Stimulated activated CD4-positive, alpha-beta T cell treated with anti-CD3 and anti-CD28 coated beads, Interleukin-15, amount 100 ng/mL, for 48 hours (primary cell): ENCODE measurements around the gene IFITM2.
"Not testable (repeated sequence)": the region's sequence is repeated elsewhere in the genome, so short reads cannot be mapped to it uniquely, and the experiment has no call there.

Experiments
- DNase-seq, 2 donors: peaks; one replicate each; pipeline ENCODE4 v3.0.0-alpha.2; 2020; ENCODE audit warnings: low read depth in 2 of 2

Gene IFITM2

GRCh38 chr11:340539-341512 is 33.2 kb downstream of the IFITM2 start:
- no peak for DNase-seq

DNA sequence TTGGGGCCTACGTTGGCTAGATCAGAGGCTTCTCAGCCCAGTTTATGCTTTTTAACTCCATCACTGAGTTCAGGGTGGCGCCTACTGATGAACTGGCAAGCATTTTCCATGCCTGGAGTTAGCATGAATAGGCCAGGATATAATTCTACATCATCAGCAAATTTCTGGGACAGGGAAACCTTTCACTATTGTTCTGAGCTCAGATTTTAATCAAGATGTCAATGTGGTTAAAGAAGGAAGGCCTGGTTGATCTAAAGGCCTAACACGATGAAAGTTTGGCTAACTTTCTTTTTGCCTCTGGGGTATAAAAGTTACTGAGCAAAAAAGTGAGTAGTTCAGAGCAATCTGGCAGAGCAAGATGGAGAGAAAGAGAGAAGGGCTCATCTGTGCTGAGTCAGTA is 34.7 kb downstream of the IFITM2 start:
- DNase-seq = no peak

- DNase-seq = no peak
Measured at GRCh38 chr11:344836-345578, 37.4 kb downstream of the IFITM2 start.

DNA sequence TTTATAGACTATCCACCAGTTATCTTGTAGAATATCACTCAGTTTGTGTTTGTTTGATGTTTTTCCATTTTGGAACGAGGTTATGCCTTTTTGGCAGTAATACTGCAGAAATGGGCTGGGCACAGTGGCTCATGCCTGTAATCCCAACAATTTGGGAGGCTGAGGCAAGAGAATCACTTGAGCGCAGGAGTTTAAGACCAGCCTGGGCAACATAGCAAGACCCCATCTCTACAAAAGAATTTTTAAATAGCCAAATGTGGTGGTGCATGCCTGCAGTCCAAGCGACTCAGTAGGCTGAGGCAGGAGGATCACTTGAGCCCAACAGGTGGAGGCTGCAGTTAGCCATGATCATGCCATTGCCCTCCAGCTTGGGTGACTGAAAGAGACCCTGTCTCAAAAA is 38.9 kb downstream of the IFITM2 start:
- DNase-seq = no peak

DNA sequence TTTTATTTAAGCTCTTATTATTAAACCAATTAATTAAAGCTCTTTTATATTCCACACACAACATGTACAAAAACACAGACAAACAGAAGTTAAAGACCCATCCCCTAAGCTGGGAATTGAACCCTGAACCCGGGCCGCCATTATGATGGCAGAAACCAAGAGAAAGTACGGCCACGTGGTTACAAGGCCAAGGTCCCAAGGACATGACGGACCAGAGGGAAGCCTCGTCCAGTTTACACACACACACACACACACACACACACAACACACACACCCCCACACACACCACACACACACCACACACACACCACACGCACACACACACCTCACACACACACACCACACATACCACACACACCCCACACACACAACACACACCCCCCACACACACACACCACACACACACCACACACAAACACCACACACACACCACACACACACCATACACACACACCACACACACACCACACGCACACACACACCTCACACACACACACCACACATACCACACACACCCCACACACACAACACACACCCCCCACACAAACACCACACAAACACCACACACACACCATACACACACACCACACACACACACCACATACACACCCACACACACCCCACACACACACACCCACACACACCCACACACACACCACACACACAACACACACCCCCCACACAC is 41.8 kb downstream of the IFITM2 start:
- not testable (repeated sequence) for DNase-seq

DNA sequence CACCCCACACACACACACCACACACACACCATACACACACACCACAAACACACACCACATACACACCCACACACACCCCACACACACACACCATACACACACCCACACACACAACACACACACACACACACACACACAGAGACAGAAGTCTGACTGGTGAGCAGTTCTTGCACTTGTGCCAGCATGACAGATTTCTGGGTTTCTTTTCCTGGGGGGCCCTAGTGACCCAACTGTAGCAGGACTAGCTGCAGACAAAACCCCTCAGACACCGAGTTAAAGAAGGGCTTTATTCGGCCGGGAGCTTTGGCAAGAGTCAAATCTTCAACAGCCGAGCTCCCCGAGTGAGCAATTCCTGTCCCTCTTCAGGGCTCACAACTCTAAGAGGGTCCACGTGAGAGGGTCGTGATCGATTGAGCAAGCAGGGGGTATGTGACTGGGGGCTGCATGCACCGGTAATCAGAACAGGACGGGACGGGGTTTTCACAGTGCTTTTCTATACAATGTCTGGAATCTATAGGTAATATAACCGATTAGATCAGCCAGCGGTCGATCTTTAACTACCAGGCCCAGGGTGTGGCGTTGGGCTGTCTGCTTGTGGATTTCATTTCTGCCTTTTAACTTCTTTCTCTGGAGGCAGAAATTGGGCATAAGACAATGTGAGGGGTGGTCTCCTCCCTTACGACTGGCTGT is 42.6 kb downstream of the IFITM2 start:
- DNase-seq = not testable (repeated sequence)

DNA sequence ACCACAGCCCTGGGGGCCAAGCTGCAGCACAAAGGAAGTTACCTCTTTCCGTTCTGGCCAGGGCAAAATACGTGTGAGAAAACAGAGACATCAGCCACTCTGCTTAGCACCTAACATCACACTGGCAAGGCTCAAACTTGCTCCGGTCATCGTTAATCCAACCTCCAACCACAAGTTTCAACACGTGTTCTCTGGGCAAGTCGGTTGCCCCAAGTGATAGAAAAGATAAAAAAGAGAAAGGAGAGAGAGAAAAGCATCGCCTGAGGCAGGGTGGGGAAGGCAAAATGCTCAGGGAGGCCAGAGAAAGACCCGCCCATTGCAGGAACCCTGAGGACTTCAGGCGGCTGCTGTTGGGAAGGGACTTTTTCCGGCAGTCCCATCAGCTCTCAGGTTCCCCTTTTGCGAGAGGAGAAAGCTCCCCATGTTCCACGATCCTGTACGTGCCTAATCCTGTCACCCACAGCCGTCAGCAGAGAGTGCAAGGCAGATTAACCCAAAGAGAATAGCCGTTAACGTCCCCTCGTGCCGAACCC is 43.2 kb downstream of the IFITM2 start:
- no peak for DNase-seq

DNA sequence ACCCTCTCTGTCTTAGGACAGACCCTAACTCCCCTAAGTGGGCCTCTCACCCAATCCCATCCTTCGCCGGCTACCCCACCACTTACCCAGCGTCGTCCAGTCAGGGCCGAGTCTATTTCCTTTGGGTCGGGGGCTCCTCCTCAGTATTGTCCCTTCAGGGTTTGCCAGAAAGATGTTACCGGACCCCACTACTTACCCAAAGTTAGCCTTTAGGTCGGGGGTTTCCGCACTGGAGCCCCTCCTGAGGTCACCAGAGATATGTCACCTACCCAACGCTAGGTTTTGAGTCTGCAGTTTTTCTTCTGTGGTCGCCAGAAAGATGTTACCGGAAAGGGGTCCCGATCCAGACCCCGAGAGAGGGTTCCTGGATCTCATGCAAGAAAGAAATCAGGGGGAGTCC is 43.8 kb downstream of the IFITM2 start:
- no peak for DNase-seq

DNA sequence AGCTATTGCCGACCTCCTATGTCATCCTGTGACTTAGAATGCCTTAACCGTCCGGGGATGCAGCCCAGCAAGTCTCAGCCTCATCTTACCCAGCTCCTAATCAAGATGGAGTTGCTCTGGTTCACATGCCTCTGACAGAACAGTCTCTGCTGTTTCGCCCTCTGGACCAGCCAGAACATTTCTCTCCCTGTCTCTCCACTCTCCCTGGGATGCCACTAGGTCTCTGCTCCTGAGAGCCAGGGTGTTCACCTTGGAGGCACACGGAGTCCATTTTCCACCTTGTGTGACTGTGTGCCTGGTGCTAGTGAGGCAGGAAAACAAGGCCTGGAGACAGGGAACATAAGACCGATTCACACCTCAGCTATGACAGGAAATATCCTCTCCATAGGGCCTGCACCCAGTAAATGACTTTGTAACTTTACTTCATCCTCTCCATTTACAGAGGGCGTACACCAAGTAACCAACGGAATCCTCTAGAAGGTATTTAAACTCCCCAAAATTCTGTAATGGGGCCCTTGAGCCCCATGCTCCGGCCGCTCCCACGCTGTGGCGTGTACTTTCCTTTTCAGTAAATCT is 44.9 kb downstream of the IFITM2 start:
- DNase-seq = no peak

DNA sequence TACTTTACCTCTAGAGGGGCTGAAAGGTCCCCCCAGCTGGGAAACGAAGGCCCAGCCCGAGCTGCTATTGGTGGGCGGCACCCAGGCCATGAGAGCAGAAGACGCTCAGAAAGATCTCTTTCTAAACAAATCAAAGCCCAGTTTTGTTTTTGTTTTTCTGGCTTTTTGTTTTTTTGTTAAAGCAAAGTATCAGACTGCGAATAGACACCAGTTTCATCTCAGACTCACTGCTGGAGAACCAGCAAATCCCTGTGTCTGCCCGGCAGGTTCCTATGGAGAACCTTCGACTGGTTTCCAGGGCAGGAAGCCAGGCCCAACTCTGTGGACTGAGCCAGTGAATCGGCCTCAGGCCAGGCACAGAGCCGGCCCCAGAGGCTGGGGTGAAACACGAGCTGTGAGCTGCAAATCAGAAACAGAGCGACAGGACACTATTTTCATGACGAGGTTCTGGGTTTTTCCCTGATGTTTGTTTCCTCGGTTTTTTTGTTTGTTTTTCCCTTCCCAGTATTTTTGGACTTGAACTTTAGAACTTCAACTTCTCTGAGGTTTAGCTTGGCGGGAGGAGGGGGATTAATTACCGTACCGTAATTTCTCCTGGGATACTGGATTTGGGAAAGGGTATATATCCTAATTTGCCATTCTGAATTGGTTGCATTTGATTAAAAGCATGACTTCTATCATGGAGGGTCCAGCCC is 45.7 kb downstream of the IFITM2 start:
- no peak for DNase-seq

DNA sequence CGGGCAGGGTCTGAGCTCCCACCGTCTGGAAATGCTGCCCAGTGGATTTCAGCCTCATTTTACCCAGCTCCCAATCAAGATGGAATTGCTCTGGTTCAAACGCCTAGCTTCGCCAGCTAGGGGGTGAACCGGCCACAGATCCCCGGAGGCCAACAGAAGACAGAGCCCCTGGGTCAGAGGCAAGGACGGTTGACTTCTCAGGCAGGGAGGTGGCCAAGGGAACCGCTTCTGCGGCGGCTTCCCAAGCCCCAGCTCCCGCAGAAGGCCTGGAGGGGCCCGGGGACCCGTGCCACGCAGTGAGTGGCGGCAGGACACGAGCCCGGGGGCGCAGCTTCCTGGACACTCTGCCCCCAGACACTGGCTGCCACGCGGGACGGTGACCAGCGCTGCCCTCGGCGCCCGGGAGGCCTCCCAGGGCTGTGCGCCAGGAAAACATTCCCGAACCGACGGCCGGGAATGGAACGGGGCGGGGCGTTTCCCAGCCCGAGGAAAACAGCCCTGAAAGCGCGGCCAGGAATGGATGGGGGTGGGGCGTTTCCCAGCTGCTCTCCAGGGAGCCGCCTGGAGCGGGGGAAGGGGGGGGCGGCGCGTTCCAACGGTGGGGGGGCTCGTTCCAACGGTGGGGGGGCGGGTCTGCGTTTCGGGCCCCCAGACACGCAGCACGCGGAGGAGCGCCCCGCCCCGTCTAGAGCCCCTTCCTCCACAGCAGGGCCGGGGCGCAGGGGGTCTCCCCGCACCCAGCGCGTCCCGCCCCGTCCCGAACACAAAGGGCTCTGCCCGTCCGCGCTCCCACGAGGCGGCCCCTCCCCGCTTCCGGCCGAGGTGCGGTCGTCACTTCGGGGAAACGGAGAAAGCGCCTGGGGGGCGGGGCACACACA is 48.2 kb downstream of the IFITM2 start:
- DNase-seq = peak; percentile 83 to 84

GRCh38 chr11:356610-357009 is 49.0 kb downstream of the IFITM2 start:
- DNase-seq = no peak

- DNase-seq = no peak
Measured at GRCh38 chr11:357582-357981, 50.0 kb downstream of the IFITM2 start.

DNA sequence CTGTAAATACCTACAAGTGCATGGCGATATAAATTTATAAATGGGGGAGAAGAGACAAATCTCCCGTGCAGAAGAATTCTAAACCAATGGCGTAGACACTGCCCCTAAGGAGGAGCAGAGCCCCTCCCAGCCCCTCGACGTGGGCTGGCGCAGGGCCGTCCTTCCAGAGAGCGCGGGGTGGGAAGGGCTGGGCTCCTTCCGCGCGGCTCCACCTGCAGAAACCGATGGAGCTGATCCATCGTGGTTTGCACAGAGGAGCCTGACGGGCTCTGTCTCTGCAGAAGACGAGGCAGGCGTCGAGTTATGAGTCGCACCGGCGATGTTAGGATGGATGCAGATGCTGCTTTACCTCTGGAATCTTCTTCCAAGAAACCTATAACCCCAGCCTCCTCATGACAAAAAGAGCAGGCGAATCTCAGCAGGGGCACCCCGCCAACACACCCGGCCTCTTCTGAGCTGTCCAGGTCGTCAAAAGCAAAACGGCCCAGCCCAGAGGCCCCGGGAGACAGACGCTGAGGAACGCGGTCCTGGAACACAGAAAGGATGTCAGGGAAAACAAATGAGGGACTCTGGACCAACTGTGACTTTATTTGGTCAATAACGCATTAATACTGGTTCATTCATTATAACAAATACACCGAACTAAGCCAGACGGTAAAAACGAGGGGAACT is 50.6 kb downstream of the IFITM2 start:
- DNase-seq = no peak
